ENCODE measurements around the gene UBE2F.
A peak's percentile ranks its signal among the peaks of the same experiment; 100 is the strongest.

UBE2F gene

GRCh38 chr2:237966565-237967462 is at the start of gene UBE2F:
UBE2F (plus strand) TSS chr2:237967014; CDS start chr2:237973108, 6,094 bp downstream.
- Histone ChIP-seq H3K27ac (ENCODE audit: low read depth, low read length) (peak within 1 kb of the TSS; percentile 30), H3K36me3 (ENCODE audit: control insufficient read depth in 5 of 5, insufficient read depth in 5 of 5, low read length in 5 of 5) (no peaks in the 10 kb centered on the region), H3K4me1 (ENCODE audit: control insufficient read depth in 5 of 5, insufficient read depth in 5 of 5, low read length in 5 of 5) (peaks cover 11 to 43% (median 31%) of the 10 kb centered on the region in 5 donors), H3K27me3 (ENCODE audit: control insufficient read depth in 5 of 5, insufficient read depth in 4 of 5, low read length in 5 of 5) (no peaks in the 10 kb centered on the region), H3K9me3 (ENCODE audit: control insufficient read depth in 5 of 5, low read length in 5 of 5) (peaks cover 0 to 13% (median 10%) of the 10 kb centered on the region in 5 donors), H3K4me3 (ENCODE audit: low read depth in 1 of 5, low read length in 5 of 5) (peak within 1 kb of the TSS; percentile 71 to 95 (median 90)), H3K9ac (ENCODE audit: low read length in 5 of 5) (peak within 1 kb of the TSS; percentile 48 to 97 (median 84))

GRCh38 chr2:237917696-237918374 is 49.0 kb upstream of the UBE2F start:
- no peak overlapping the region for H3K27ac ChIP-seq (ENCODE audit: low read depth, low read length)
- no peak overlapping the region for H3K9ac ChIP-seq (ENCODE audit: low read length in 5 of 5)
- H3K4me1 ChIP-seq (ENCODE audit: control insufficient read depth in 5 of 5, insufficient read depth in 5 of 5, low read length in 5 of 5), result peaks cover 0 to 10% (median 3%) of the 10 kb centered on the region in 5 donors
- no peaks in the 10 kb centered on the region for H3K36me3 ChIP-seq (ENCODE audit: control insufficient read depth in 5 of 5, insufficient read depth in 5 of 5, low read length in 5 of 5)
- peaks cover 0 to 10% (median 3%) of the 10 kb centered on the region in 5 donors for H3K27me3 ChIP-seq (ENCODE audit: control insufficient read depth in 5 of 5, insufficient read depth in 4 of 5, low read length in 5 of 5)
- H3K9me3 ChIP-seq (ENCODE audit: control insufficient read depth in 5 of 5, low read length in 5 of 5), result no peaks in the 10 kb centered on the region
- H3K4me3 ChIP-seq (ENCODE audit: low read depth in 1 of 5, low read length in 5 of 5), result no peak overlapping the region

DNA sequence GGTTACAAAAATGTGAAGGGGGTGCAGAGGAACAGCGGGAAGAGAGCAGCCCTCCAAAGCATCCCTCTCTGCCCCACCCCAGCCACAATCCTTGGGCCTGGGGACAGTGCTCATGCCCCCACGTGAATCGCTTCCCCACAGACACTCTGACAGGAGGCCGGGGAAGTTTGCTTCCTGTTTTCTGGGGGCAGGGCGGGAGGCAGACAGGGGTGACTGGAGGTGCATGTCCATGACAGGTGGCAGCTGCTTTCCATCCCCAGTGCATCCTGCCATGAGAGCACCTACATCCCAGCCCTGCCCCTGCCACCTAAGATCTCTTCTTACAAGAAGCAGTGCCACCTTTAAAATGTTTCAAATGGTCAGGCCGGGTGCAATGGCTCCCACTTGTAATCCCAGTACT is 47.2 kb upstream of the UBE2F start:
- Histone ChIP-seq H3K9me3 (ENCODE audit: control insufficient read depth in 5 of 5, low read length in 5 of 5) (no peaks in the 10 kb centered on the region), H3K4me3 (ENCODE audit: low read depth in 1 of 5, low read length in 5 of 5) (no peak overlapping the region), H3K4me1 (ENCODE audit: control insufficient read depth in 5 of 5, insufficient read depth in 5 of 5, low read length in 5 of 5) (peaks cover 0 to 18% (median 13%) of the 10 kb centered on the region in 5 donors), H3K36me3 (ENCODE audit: control insufficient read depth in 5 of 5, insufficient read depth in 5 of 5, low read length in 5 of 5) (no peaks in the 10 kb centered on the region), H3K27ac (ENCODE audit: low read depth, low read length) (no peak overlapping the region), H3K27me3 (ENCODE audit: control insufficient read depth in 5 of 5, insufficient read depth in 4 of 5, low read length in 5 of 5) (peaks cover 0 to 10% (median 3%) of the 10 kb centered on the region in 5 donors), H3K9ac (ENCODE audit: low read length in 5 of 5) (no peak overlapping the region)

DNA sequence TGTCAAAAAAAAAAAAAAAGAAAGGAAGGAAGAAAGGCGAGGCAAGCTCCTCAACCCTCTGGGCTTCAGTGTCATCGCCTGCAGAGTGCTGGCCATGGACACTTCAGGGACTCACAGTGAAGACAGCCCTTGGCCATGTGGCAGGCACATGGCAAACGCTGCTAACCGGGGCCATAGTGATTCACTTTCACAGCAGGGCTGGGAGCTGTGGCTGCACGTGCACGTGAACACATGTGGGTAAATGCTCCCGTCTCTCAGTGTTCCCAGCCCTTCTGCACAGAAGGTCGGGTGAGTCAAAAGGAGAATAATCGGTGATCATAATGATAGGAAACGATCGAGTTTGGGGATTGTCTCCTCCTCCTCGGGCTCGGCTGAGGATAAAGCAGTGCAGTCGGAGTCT is 46.1 kb upstream of the UBE2F start:
- peaks cover 0 to 18% (median 13%) of the 10 kb centered on the region in 5 donors for H3K4me1 ChIP-seq (ENCODE audit: control insufficient read depth in 5 of 5, insufficient read depth in 5 of 5, low read length in 5 of 5)
- no peaks in the 10 kb centered on the region for H3K9me3 ChIP-seq (ENCODE audit: control insufficient read depth in 5 of 5, low read length in 5 of 5)
- no peaks in the 10 kb centered on the region for H3K36me3 ChIP-seq (ENCODE audit: control insufficient read depth in 5 of 5, insufficient read depth in 5 of 5, low read length in 5 of 5)
- H3K27ac ChIP-seq (ENCODE audit: low read depth, low read length), result no peak overlapping the region
- peaks cover 0 to 10% (median 3%) of the 10 kb centered on the region in 5 donors for H3K27me3 ChIP-seq (ENCODE audit: control insufficient read depth in 5 of 5, insufficient read depth in 4 of 5, low read length in 5 of 5)
- no peak overlapping the region for H3K9ac ChIP-seq (ENCODE audit: low read length in 5 of 5)
- no peak overlapping the region for H3K4me3 ChIP-seq (ENCODE audit: low read depth in 1 of 5, low read length in 5 of 5)

GRCh38 chr2:237921967-237922492 is 44.8 kb upstream of the UBE2F start:
- Histone ChIP-seq H3K9me3 (ENCODE audit: control insufficient read depth in 5 of 5, low read length in 5 of 5) (no peaks in the 10 kb centered on the region), H3K9ac (ENCODE audit: low read length in 5 of 5) (no peak overlapping the region), H3K4me1 (ENCODE audit: control insufficient read depth in 5 of 5, insufficient read depth in 5 of 5, low read length in 5 of 5) (peaks cover 0 to 18% (median 13%) of the 10 kb centered on the region in 5 donors), H3K4me3 (ENCODE audit: low read depth in 1 of 5, low read length in 5 of 5) (no peak overlapping the region), H3K27me3 (ENCODE audit: control insufficient read depth in 5 of 5, insufficient read depth in 4 of 5, low read length in 5 of 5) (peaks cover 0 to 10% (median 3%) of the 10 kb centered on the region in 5 donors), H3K27ac (ENCODE audit: low read depth, low read length) (no peak overlapping the region), H3K36me3 (ENCODE audit: control insufficient read depth in 5 of 5, insufficient read depth in 5 of 5, low read length in 5 of 5) (no peaks in the 10 kb centered on the region)

- no peaks in the 10 kb centered on the region for H3K36me3 ChIP-seq (ENCODE audit: control insufficient read depth in 5 of 5, insufficient read depth in 5 of 5, low read length in 5 of 5)
- H3K4me1 ChIP-seq (ENCODE audit: control insufficient read depth in 5 of 5, insufficient read depth in 5 of 5, low read length in 5 of 5), result peaks cover 0 to 18% (median 13%) of the 10 kb centered on the region in 5 donors
- peak overlapping the region in 2 of 5 donors; percentile 46 to 54 for H3K4me3 ChIP-seq (ENCODE audit: low read depth in 1 of 5, low read length in 5 of 5)
- H3K27ac ChIP-seq (ENCODE audit: low read depth, low read length), result no peak overlapping the region
- H3K9ac ChIP-seq (ENCODE audit: low read length in 5 of 5), result peak overlapping the region in 2 of 5 donors; percentile 46 to 47
- peaks cover 0 to 10% (median 3%) of the 10 kb centered on the region in 5 donors for H3K27me3 ChIP-seq (ENCODE audit: control insufficient read depth in 5 of 5, insufficient read depth in 4 of 5, low read length in 5 of 5)
- H3K9me3 ChIP-seq (ENCODE audit: control insufficient read depth in 5 of 5, low read length in 5 of 5), result no peaks in the 10 kb centered on the region
Measured at GRCh38 chr2:237922641-237923361, 44.0 kb upstream of the UBE2F start.

DNA sequence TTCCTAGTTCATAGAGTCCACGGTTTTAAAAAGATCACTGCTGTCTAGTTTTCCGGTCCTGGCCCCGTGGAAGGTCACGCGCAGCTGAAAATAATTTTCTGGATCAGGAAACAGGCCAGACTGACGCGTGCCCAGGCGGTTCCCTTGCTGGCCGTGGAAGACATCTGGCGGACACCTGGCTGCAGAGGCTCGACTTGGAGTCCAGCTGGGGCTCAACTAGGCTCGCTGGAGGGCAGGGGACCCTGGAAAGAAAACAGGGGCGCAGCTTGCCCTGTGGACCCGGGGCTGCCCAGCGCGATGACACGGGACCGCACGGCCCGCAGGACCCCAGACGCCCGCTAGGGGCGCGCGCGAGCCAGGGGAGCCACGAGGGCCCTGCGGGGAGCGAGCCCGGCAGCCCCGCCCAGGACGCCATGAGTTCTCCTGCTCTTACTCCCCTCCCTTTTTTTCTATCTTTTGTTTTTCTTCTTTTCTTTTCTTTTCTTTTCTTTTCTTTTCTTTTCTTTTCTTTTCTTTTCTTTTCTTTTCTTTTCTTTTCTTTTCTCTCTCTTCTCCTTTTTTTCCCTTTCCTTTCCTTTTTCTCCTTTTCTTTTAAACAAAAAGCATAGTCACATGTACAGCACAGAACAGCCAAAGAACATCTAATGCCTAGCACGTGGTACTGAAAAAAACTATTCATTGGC is 43.2 kb upstream of the UBE2F start:
- Histone ChIP-seq H3K9ac (ENCODE audit: low read length in 5 of 5) (peak overlapping the region in 2 of 5 donors; percentile 46 to 47), H3K27ac (ENCODE audit: low read depth, low read length) (no peak overlapping the region), H3K9me3 (ENCODE audit: control insufficient read depth in 5 of 5, low read length in 5 of 5) (no peaks in the 10 kb centered on the region), H3K27me3 (ENCODE audit: control insufficient read depth in 5 of 5, insufficient read depth in 4 of 5, low read length in 5 of 5) (peaks cover 0 to 10% (median 3%) of the 10 kb centered on the region in 5 donors), H3K36me3 (ENCODE audit: control insufficient read depth in 5 of 5, insufficient read depth in 5 of 5, low read length in 5 of 5) (no peaks in the 10 kb centered on the region), H3K4me1 (ENCODE audit: control insufficient read depth in 5 of 5, insufficient read depth in 5 of 5, low read length in 5 of 5) (peaks cover 0 to 18% (median 13%) of the 10 kb centered on the region in 5 donors), H3K4me3 (ENCODE audit: low read depth in 1 of 5, low read length in 5 of 5) (peak overlapping the region in 4 of 5 donors; percentile 46 to 67 (median 52))

DNA sequence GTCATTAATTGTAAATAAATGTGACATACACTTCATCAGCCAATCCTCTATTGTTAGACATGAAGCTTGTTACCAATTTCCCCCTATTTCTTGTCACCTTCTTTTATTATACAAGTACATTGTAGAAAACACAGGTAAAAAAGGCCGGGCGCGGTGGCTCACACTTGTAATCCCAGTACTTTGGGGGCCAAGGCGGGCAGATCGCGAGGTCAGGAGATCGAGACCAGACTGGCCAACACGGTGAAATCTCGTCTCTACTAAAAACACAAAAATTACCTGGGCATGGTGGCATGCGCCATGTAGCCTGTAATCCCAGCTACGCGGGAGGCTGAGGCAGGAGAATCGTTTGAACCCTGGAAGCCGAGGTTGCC is 42.7 kb upstream of the UBE2F start:
- Histone ChIP-seq H3K27me3 (ENCODE audit: control insufficient read depth in 5 of 5, insufficient read depth in 4 of 5, low read length in 5 of 5) (peaks cover 0 to 10% (median 3%) of the 10 kb centered on the region in 5 donors), H3K9me3 (ENCODE audit: control insufficient read depth in 5 of 5, low read length in 5 of 5) (no peaks in the 10 kb centered on the region), H3K27ac (ENCODE audit: low read depth, low read length) (no peak overlapping the region), H3K4me3 (ENCODE audit: low read depth in 1 of 5, low read length in 5 of 5) (no peak overlapping the region), H3K4me1 (ENCODE audit: control insufficient read depth in 5 of 5, insufficient read depth in 5 of 5, low read length in 5 of 5) (peaks cover 0 to 16% (median 12%) of the 10 kb centered on the region in 5 donors), H3K36me3 (ENCODE audit: control insufficient read depth in 5 of 5, insufficient read depth in 5 of 5, low read length in 5 of 5) (no peaks in the 10 kb centered on the region), H3K9ac (ENCODE audit: low read length in 5 of 5) (no peak overlapping the region)

- peaks cover 0 to 26% (median 18%) of the 10 kb centered on the region in 5 donors for H3K4me1 ChIP-seq (ENCODE audit: control insufficient read depth in 5 of 5, insufficient read depth in 5 of 5, low read length in 5 of 5)
- no peak overlapping the region for H3K27ac ChIP-seq (ENCODE audit: low read depth, low read length)
- H3K4me3 ChIP-seq (ENCODE audit: low read depth in 1 of 5, low read length in 5 of 5), result no peak overlapping the region
- peaks cover 0 to 4% (median 0%) of the 10 kb centered on the region in 5 donors for H3K9me3 ChIP-seq (ENCODE audit: control insufficient read depth in 5 of 5, low read length in 5 of 5)
- no peaks in the 10 kb centered on the region for H3K36me3 ChIP-seq (ENCODE audit: control insufficient read depth in 5 of 5, insufficient read depth in 5 of 5, low read length in 5 of 5)
- peaks cover 0 to 6% (median 3%) of the 10 kb centered on the region in 5 donors for H3K27me3 ChIP-seq (ENCODE audit: control insufficient read depth in 5 of 5, insufficient read depth in 4 of 5, low read length in 5 of 5)
- no peak overlapping the region for H3K9ac ChIP-seq (ENCODE audit: low read length in 5 of 5)
Measured at GRCh38 chr2:237927135-237927534, 39.7 kb upstream of the UBE2F start.

Measured in subcutaneous abdominal adipose tissue (tissue), 5 donors.